HEK293T (cell line): ENCODE results near the gene TSPAN18.

Experiments
- BHLHE40 ChIP-seq: fragments of 450-650 bp; IDR thresholded peaks from 2 replicates; pipeline ENCODE4 v1.6.1; 2016; ENCODE audit warnings: mild to moderate bottlenecking, moderate library complexity, borderline replicate concordance
- PKNOX1 ChIP-seq: fragments of 450-650 bp; IDR thresholded peaks from 2 replicates; pipeline ENCODE4 v1.6.1; 2016
- SP1 ChIP-seq: fragments of 450-650 bp; IDR thresholded peaks from 2 replicates; pipeline ENCODE4 v1.6.1; 2017

GRCh38 chr11:44899959-44900358, 173.2 kb downstream of the TSPAN18 start:
- TF ChIP-seq BHLHE40 (no peak), PKNOX1 (peak; percentile 98), SP1 (no peak)
